Ovary (tissue), 9 donors: ENCODE data around the gene CRYBB2. TPM values are rescaled to one million over a fixed set of nuclear protein-coding genes. Genes with fewer than 3 reads are reported as not detected.
"Not testable (repeated sequence)": the region's sequence is repeated elsewhere in the genome, so short reads cannot be mapped to it uniquely, and the experiment has no call there.

Experiments
- DNase-seq, 5 donors: peaks; one replicate each; pipeline ENCODE4 v3.0.0-alpha.2; 2019 to 2020
- H3K27ac ChIP-seq, 2 donors: fragments of 200-600 bp; one replicate each; pipeline versions ENCODE4 v1.5.1 to v1.8.0; 2019 to 2022
- H3K27me3 ChIP-seq: fragments of 200-600 bp; one replicate; pipeline ENCODE4 v1.8.0; 2022
- H3K36me3 ChIP-seq: fragments of 200-600 bp; sonication (generic); one replicate; pipeline ENCODE4 v1.5.1; 2019
- H3K4me1 ChIP-seq: one replicate; pipeline ENCODE4 v1.8.1; 2013; ENCODE audit warnings: mild to moderate bottlenecking, moderate library complexity; ENCODE audit not compliant: insufficient read depth
- H3K4me3 ChIP-seq: fragments of 200-600 bp; sonication (generic); one replicate; pipeline ENCODE4 v1.5.1; 2017
- H3K9me3 ChIP-seq, 2 donors: fragments of 200-600 bp in 1 of 2; sonication (generic) in 1 of 2; one replicate each; pipeline versions ENCODE4 v1.5.1 to v1.8.1; 2013 to 2019; ENCODE audit warnings: mild to moderate bottlenecking in 1 of 2, moderate library complexity in 1 of 2
- WGBS, 3 donors: extraction: QIAGEN DNeasy Blood & Tissue Kit in 1 of 3; methylation state at CpG; one replicate each; pipeline versions ENCODE4 v1.1.5 to v1.1.7; 2013 to 2017; 5-methylcytosine and 5-hydroxymethylcytosine counted together
- intact Hi-C, 4 donors: fragments of 100-400 bp; cut with DNase I; formaldehyde crosslinking; loops; one replicate each; pipeline versions ENCODE4 v1.11.0 to v1.15.1; 2022 to 2023
- polyA plus RNA-seq, 2 donors: library from polyadenylated mRNA; stranded (reverse); fragments of 200-250 nt in 1 of 2; fragments of 350-450 nt in 1 of 2; fragmentation: Illumina TruSeq in 1 of 2; extraction: RNeasy Lipid Tissue Mini Kit (QIAGEN cat#74804) in 1 of 2; gene quantifications; one replicate each; pipeline ENCODE4 v1.2.3, GENCODE V29; 2013 to 2014
- small RNA-seq: library from RNA; depleted of rRNA; stranded (forward); fragments of <200 nt; gene quantifications from one replicate; pipeline ENCODE3, GENCODE V24; 2016
- total RNA-seq, 7 donors: library from RNA; depleted of rRNA in 2 of 7; stranded (reverse); fragments of >200 nt in 2 of 7; fragmentation: NEBNext Ultra II Directional in 3 of 7; extraction: Animal tissue kit (Norgen Biotek cat#: 25700) in 3 of 7; gene quantifications; one replicate each; pipeline versions ENCODE4 v1.1.0 to v1.2.4, GENCODE V29; 2016 to 2023
- donor health status: DM: no; HTN: no; CAD: no; lungs with moderate emphysema.
- donor health status: DM: no; HTN: no; CAD: no.
- donor health status: Bipolar disorder and iron deficiency.
- donor health status: DM: yes; HTN: yes; CAD: no.
- donor health status: DM: no; HTN: no; CAD: no.
- donor health status: DM: yes; HTN: yes; CAD: no.

Gene CRYBB2
- total and polyA plus RNA-seq, 9 donors: 0.08 to 0.42 (median 0.30) TPM; not detected in 6

DNA sequence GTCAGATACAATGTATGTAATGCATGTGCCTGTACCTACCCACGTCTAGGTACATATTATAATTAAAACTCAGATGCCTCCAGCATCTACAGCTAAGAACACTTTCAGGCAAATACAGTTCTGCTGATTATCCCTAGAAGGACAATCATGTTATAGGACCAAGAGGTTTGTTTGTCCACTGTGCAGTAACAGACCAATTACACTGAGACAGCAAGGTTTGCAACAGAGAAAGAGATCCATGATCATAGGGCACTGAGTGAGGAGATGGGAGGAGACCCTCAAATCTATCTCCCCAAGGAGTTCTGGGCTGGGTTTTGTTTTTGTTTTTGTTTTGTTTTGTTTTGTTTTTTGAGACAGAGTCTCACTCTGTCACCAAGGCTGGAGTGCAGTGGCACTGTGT, 49.5 kb downstream of the CRYBB2 start:
- H3K9me3 ChIP-seq, H3K27me3 ChIP-seq, intact Hi-C loops, DNase-seq, H3K4me3 ChIP-seq, H3K36me3 ChIP-seq, H3K27ac ChIP-seq, H3K4me1 ChIP-seq: not testable (repeated sequence)
- WGBS, 3 donors: 52 to 84% (median 75%) methylated on average over 1 of the region's 1 CpG

DNA sequence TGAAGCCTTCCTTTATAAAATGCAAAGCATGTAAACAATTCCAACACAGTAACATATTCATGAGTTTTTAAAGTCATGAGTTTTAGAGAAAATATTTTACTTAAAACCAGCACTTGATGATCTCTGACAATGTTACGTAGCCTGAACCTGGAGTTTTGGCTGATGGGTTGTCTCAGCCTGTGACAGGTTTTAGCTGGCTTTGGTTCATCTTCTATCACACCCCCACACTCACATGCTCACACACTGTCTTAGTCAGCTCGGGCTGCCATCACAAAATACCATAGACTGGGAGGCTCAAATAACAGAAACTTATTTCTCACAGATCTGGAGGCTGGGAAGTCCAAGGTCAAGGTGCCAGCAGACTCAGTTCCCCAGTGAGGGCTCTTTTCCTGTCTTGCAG, 50.6 kb downstream of the CRYBB2 start:
- H3K4me3 ChIP-seq, H3K36me3 ChIP-seq, H3K9me3 ChIP-seq, H3K27ac ChIP-seq, intact Hi-C loops, H3K4me1 ChIP-seq, H3K27me3 ChIP-seq, DNase-seq: not testable (repeated sequence)
- 14 to 36% (median 27%) methylated on average over 2 of the region's 2 CpGs for WGBS, 3 donors

DNA sequence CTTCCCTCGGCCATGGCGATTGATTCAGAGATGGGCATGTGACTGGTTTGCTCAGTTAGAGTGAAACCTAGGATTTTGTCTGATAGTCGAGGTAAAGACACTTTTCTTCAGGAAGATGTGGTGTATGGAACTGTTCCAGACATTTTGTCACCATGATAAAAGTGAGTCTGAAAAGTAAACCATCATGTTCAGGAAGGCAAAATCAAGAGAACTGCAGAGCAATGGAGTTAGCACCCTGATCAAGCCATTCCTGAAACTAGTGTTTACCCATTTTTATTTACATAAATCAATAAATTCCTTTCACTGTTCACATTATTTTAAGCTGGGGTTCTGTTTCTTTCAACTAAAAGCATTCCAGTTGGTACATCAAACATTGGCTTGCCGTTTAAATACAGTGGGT, 53.8 kb downstream of the CRYBB2 start:
- H3K4me3 ChIP-seq, intact Hi-C loops: not testable (repeated sequence)

DNA sequence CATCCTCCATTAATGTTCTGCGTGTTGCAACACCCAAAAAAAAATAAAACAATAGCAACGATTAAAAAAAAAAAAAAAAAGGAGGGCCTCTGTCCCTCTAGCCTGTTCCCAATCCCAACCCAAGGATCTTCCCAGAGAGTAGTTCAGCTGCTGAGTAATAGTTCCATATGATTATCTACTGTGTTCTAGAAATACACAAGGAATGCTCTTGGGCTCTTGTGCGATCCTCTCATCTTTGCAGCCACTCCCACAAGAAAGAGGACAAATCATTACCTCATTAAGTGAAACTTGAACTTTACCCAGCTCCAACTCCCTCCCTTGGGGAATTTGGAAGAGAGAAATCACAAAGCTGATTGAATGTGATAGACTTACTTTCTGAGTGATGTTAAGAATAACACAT, 54.5 kb downstream of the CRYBB2 start:
- H3K4me3 ChIP-seq, H3K27ac ChIP-seq, H3K9me3 ChIP-seq, H3K4me1 ChIP-seq, intact Hi-C loops, DNase-seq, H3K36me3 ChIP-seq, H3K27me3 ChIP-seq: not testable (repeated sequence)
- WGBS, 3 donors: 78 to 83% (median 83%) methylated on average over 3 of the region's 3 CpGs

More for the DNA sequence above, 53.8 kb downstream of the CRYBB2 start:
- 58 to 82% (median 75%) methylated on average over 4 of the region's 4 CpGs for WGBS, 3 donors
- H3K9me3 ChIP-seq, H3K27ac ChIP-seq, DNase-seq, H3K27me3 ChIP-seq, H3K36me3 ChIP-seq, H3K4me1 ChIP-seq: not testable (repeated sequence)

DNA sequence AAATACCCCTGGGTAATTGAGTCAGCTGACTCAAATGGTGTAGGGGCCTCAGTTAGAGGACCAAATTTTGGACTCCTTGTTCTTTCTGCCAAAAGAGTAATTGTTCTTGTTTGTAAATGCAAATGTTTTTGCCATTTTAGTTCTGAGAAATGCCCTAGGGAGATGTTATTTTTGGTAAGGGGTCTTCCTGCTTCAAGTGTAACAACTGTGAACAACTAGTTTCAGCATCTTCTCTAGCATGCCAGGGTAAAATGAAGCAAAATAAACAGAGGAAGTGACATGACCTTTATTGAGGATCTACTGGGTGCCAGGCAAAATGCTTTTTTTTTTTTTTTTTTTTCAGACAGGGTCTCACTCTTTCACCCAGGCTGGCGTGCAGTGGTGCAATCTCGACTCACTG, 60.7 kb downstream of the CRYBB2 start:
- H3K27ac ChIP-seq, H3K27me3 ChIP-seq, H3K36me3 ChIP-seq, intact Hi-C loops, H3K4me3 ChIP-seq, H3K9me3 ChIP-seq, H3K4me1 ChIP-seq, DNase-seq: not testable (repeated sequence)
- WGBS, 3 donors: 77 to 89% (median 84%) methylated on average over 2 of the region's 2 CpGs

Small RNA genes lying within 50 kb of the gene (small RNA-seq; reads per million reads assigned to genes)
- gene Z99916.2: not detected

Other genes with a start within 250 kb of the CRYBB2 start
- gene CRYBB3, start 19.8 kb upstream of the CRYBB2 start, total RNA-seq: under 1 TPM in 2 of 7 donors, not detected in 5; 0.30 to 0.69 TPM
- not detected for gene CRYBB3, start 19.8 kb upstream of the CRYBB2 start, polyA plus RNA-seq